Osteoblast (primary cell): Measurements from ENCODE around the gene SAG. TPM values are rescaled to one million over a fixed set of nuclear protein-coding genes. Genes with fewer than 3 reads are reported as not detected.

Experiments used
- DNase-seq: peaks from one replicate; pipeline ENCODE4 v3.0.0; 2011; ENCODE audit warnings: low spot score, mixed read lengths; ENCODE audit not compliant: insufficient read length; ENCODE audit errors: missing footprints
- H2AFZ ChIP-seq: 2 replicates; pipeline ENCODE4 v1.6.0; 2011; ENCODE audit warnings: mild to moderate bottlenecking, low read length
- H3K27ac ChIP-seq: 2 replicates; pipeline ENCODE4 v1.5.1; 2011; ENCODE audit warnings: mild to moderate bottlenecking, low read depth, low read length, moderate library complexity
- H3K27me3 ChIP-seq: 2 replicates; pipeline ENCODE4 v1.6.0; 2012; ENCODE audit warnings: mild to moderate bottlenecking, control low read depth, inconsistent platforms, low read length, moderate library complexity; ENCODE audit not compliant: insufficient read depth
- H3K36me3 ChIP-seq: 2 replicates; pipeline ENCODE4 v1.5.1; 2011; ENCODE audit warnings: mild to moderate bottlenecking, low read length, control low read depth, moderate library complexity; ENCODE audit not compliant: insufficient read depth
- H3K4me1 ChIP-seq: 2 replicates; pipeline ENCODE4 v1.5.1; 2011; ENCODE audit warnings: mild to moderate bottlenecking, low read length, control low read depth, moderate library complexity; ENCODE audit not compliant: insufficient read depth
- H3K4me2 ChIP-seq: 2 replicates; pipeline ENCODE4 v1.6.0; 2011; ENCODE audit warnings: mild to moderate bottlenecking, low read length; ENCODE audit not compliant: insufficient read depth
- H3K4me3 ChIP-seq: fragments of 200-600 bp; sonication (generic); 3 replicates; pipeline ENCODE4 v1.5.1; 2012; ENCODE audit warnings: mild to moderate bottlenecking, low read length, inconsistent platforms; ENCODE audit not compliant: insufficient read depth
- H3K79me2 ChIP-seq: 2 replicates; pipeline ENCODE4 v1.6.0; 2012; ENCODE audit warnings: mild to moderate bottlenecking, low read length, control low read depth, inconsistent platforms; ENCODE audit not compliant: insufficient read depth
- H3K9me3 ChIP-seq: 2 replicates; pipeline ENCODE4 v1.5.1; 2011; ENCODE audit warnings: low read depth, low read length, control low read depth
- H4K20me1 ChIP-seq: 2 replicates; pipeline ENCODE4 v1.6.0; 2012; ENCODE audit warnings: mild to moderate bottlenecking, low read length, control low read depth; ENCODE audit not compliant: insufficient read depth
- small RNA-seq: library from RNA; depleted of rRNA; stranded (forward); fragments of <200 nt; gene quantifications from one replicate; pipeline ENCODE3, GENCODE V24; 2012
- total RNA-seq: library from RNA; depleted of rRNA; stranded (reverse); fragments of >200 nt; gene quantifications from 2 replicates; pipeline ENCODE4 v1.2.3, GENCODE V29; 2012
- TF ChIP-seq, protein P1 (sequence below): IDR thresholded peaks from 2 replicates; pipeline ENCODE4 v1.5.1; 2011; ENCODE audit warnings: mild to moderate bottlenecking, low read depth, low read length, moderate library complexity; ENCODE audit errors: extremely low read depth

Gene SAG
- total RNA-seq, 1 donor, result not detected

- peaks cover 11% of the 10 kb centered on the region for H4K20me1 ChIP-seq
- TF ChIP-seq, protein P1, sequence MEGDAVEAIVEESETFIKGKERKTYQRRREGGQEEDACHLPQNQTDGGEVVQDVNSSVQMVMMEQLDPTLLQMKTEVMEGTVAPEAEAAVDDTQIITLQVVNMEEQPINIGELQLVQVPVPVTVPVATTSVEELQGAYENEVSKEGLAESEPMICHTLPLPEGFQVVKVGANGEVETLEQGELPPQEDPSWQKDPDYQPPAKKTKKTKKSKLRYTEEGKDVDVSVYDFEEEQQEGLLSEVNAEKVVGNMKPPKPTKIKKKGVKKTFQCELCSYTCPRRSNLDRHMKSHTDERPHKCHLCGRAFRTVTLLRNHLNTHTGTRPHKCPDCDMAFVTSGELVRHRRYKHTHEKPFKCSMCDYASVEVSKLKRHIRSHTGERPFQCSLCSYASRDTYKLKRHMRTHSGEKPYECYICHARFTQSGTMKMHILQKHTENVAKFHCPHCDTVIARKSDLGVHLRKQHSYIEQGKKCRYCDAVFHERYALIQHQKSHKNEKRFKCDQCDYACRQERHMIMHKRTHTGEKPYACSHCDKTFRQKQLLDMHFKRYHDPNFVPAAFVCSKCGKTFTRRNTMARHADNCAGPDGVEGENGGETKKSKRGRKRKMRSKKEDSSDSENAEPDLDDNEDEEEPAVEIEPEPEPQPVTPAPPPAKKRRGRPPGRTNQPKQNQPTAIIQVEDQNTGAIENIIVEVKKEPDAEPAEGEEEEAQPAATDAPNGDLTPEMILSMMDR, result no peak
- peaks cover 21% of the 10 kb centered on the region for H3K4me1 ChIP-seq
- no peak for DNase-seq
- no peaks in the 10 kb centered on the region for H3K27me3 ChIP-seq
- H3K4me2 ChIP-seq, result no peak overlapping the region
- H3K36me3 ChIP-seq, result peaks cover 9% of the 10 kb centered on the region
- no peaks in the 10 kb centered on the region for H3K9me3 ChIP-seq
- peaks cover 2% of the 10 kb centered on the region for H3K79me2 ChIP-seq
- no peak overlapping the region for H2AFZ ChIP-seq
- H3K27ac ChIP-seq, result no peak overlapping the region
- H3K4me3 ChIP-seq, result no peak overlapping the region
Observed at GRCh38 chr2:233389601-233390125, 82.0 kb downstream of the SAG start.

GRCh38 chr2:233395687-233396086, 88.1 kb downstream of the SAG start:
- Histone ChIP-seq H3K27ac (no peak overlapping the region), H3K4me2 (no peak overlapping the region), H3K36me3 (peaks cover 5% of the 10 kb centered on the region), H3K27me3 (no peaks in the 10 kb centered on the region), H4K20me1 (no peaks in the 10 kb centered on the region), H3K4me1 (no peaks in the 10 kb centered on the region), H3K9me3 (no peaks in the 10 kb centered on the region), H3K4me3 (no peak overlapping the region), H2AFZ (no peak overlapping the region), H3K79me2 (no peaks in the 10 kb centered on the region)
- TF ChIP-seq, protein P1, result no peak
- DNase-seq, result no peak

Small RNA genes lying within 50 kb of the gene (small RNA-seq; reads per million reads assigned to genes)
- gene RF00019, result not detected
- gene SCARNA5, result 22.7 reads per million, percentile 95 among the genes with 10 or more reads in this experiment
- 2.1 reads per million, percentile 66 among the genes with 10 or more reads in this experiment for gene SCARNA6

Other genes starting within 250 kb of the SAG start
- gene INPP5D, start 247.5 kb upstream of the SAG start, total RNA-seq, result under 0.01 TPM in 2 replicates
- 24.2 and 29.3 TPM in 2 replicates for gene ATG16L1, start 56.1 kb upstream of the SAG start, total RNA-seq
- 6.5 TPM in 2 replicates for gene DGKD, start 46.7 kb downstream of the SAG start, total RNA-seq